ENCODE results near the gene SIK3.

SIK3 gene

DNA sequence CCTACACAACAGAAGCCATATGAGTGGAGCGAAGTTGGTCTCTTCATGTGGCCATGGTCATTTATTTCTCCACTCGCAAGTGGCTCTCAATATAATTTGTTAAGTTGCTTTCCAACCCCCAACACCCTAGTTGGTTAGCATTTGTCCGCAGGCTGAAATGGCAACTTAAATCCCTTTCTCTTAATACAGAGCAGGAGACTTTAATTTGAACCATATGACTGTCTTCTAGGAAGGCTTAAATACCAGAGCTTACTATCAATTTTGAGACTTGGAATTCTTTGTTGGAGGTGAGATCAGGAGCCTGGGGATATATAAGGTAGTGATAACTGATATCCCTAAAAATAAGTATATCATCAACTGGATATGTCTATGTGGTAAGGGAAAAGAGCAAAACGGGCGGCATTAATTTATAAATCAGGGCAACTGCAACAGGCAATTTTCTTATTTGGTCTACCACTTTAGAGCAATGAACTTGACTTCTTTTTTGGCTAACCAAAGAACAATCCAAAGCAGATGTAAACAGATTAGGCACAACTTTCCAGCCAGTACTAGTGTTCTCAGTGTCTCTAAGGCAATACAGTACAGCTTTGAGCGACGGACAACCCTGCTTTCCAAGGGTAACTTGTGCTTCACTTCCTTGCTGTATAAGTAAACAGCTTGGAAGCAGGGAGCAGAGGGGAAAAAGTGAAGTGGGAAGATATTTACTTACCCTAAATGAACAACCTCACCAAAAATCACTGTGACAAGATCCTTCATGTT, 186.1 kb downstream of the SIK3 start:
- Histone ChIP-seq H3K27ac (no peak overlapping the region), H3K9ac (no peak overlapping the region), H3K4me1 (ENCODE audit: low read depth, poor library complexity, severe bottlenecking) (peaks cover 5% of the 10 kb centered on the region), H3K27me3 (ENCODE audit: insufficient read depth, low read depth) (no peaks in the 10 kb centered on the region), H3K36me3 (ENCODE audit: insufficient read depth) (no peaks in the 10 kb centered on the region), H3K79me2 (ENCODE audit: insufficient read depth, low read depth) (no peaks in the 10 kb centered on the region), H3K4me3 (IDR thresholded peaks at IDR 0.05; ENCODE audit: insufficient read depth, low read depth, low read length) (no peak overlapping the region), H4K20me1 (ENCODE audit: insufficient read depth) (no peaks in the 10 kb centered on the region), H2AFZ (ENCODE audit: low read depth) (no peak overlapping the region), H3K4me2 (no peak overlapping the region)
- TF ChIP-seq CTCF (conservative IDR thresholded peaks at IDR 0.05; ENCODE audit: low read depth, low read length) = no peak

DNA sequence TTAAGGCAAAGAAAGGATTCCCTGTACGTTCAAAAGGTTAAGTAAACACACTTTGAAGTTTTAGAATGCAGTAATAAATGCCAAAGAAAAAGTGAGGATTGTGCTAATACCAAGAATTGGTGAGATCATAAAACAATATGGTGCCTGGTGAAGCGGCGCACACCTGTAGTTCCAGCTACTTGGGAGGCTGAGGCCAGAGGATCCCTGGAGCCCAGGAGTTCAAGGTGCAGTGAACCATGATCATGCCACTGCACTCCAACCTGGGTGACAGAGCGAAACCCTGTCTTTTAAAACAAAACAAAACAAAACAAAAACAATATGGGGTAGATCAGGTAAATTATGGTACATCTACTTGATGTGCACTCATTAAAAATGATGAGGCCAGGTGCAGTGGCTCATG, 187.4 kb downstream of the SIK3 start:
- Histone ChIP-seq H3K79me2 (ENCODE audit: insufficient read depth, low read depth) (no peaks in the 10 kb centered on the region), H3K4me2 (no peak overlapping the region)

GRCh38 chr11:116910378-116910777, 187.8 kb downstream of the SIK3 start:
- no peaks in the 10 kb centered on the region for H3K79me2 ChIP-seq (ENCODE audit: insufficient read depth, low read depth)
- H3K4me1 ChIP-seq (ENCODE audit: low read depth, poor library complexity, severe bottlenecking) = peaks cover 5% of the 10 kb centered on the region
- H3K27me3 ChIP-seq (ENCODE audit: insufficient read depth, low read depth) = no peaks in the 10 kb centered on the region
- no peak overlapping the region for H3K4me3 ChIP-seq (IDR thresholded peaks at IDR 0.05; ENCODE audit: insufficient read depth, low read depth, low read length)
- no peak overlapping the region for H2AFZ ChIP-seq (ENCODE audit: low read depth)
- no peak overlapping the region for H3K27ac ChIP-seq
- no peaks in the 10 kb centered on the region for H4K20me1 ChIP-seq (ENCODE audit: insufficient read depth)
- no peak overlapping the region for H3K4me2 ChIP-seq
- no peak for TF ChIP-seq CTCF (conservative IDR thresholded peaks at IDR 0.05; ENCODE audit: low read depth, low read length)
- no peaks in the 10 kb centered on the region for H3K36me3 ChIP-seq (ENCODE audit: insufficient read depth)
- no peak overlapping the region for H3K9ac ChIP-seq

More for the DNA sequence above, 187.4 kb downstream of the SIK3 start:
- no peak overlapping the region for H3K27ac ChIP-seq
- H3K4me1 ChIP-seq (ENCODE audit: low read depth, poor library complexity, severe bottlenecking) = peaks cover 5% of the 10 kb centered on the region
- no peak overlapping the region for H3K4me3 ChIP-seq (IDR thresholded peaks at IDR 0.05; ENCODE audit: insufficient read depth, low read depth, low read length)
- no peaks in the 10 kb centered on the region for H4K20me1 ChIP-seq (ENCODE audit: insufficient read depth)
- no peaks in the 10 kb centered on the region for H3K27me3 ChIP-seq (ENCODE audit: insufficient read depth, low read depth)
- no peak for TF ChIP-seq CTCF (conservative IDR thresholded peaks at IDR 0.05; ENCODE audit: low read depth, low read length)
- no peak overlapping the region for H2AFZ ChIP-seq (ENCODE audit: low read depth)
- H3K36me3 ChIP-seq (ENCODE audit: insufficient read depth) = no peaks in the 10 kb centered on the region
- no peak overlapping the region for H3K9ac ChIP-seq

DNA sequence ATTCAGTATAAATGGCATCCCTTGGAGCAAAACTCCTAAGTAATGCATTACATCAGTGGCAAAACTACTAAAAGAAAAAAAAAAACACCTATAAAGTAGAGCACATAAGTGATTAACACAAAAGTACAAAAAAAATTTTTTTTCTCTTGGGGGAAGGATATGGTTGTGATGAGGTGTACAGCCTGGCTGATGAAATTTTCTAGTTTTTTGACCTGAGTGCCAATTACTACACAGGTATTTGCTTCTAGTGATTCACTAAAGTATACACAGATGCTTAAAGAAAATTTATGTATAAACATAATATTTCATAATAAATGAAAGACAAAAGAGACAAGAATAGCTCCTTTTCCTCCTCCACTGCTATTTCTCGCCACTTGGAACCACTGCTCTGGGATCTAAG, 189.0 kb downstream of the SIK3 start:
- H4K20me1 ChIP-seq (ENCODE audit: insufficient read depth) = no peaks in the 10 kb centered on the region
- TF ChIP-seq CTCF (conservative IDR thresholded peaks at IDR 0.05; ENCODE audit: low read depth, low read length) = no peak

More for the DNA sequence above, 189.0 kb downstream of the SIK3 start:
- Histone ChIP-seq H3K4me1 (ENCODE audit: low read depth, poor library complexity, severe bottlenecking) (peaks cover 5% of the 10 kb centered on the region), H3K4me3 (IDR thresholded peaks at IDR 0.05; ENCODE audit: insufficient read depth, low read depth, low read length) (no peak overlapping the region), H3K27ac (no peak overlapping the region), H2AFZ (ENCODE audit: low read depth) (no peak overlapping the region), H3K79me2 (ENCODE audit: insufficient read depth, low read depth) (no peaks in the 10 kb centered on the region), H3K36me3 (ENCODE audit: insufficient read depth) (no peaks in the 10 kb centered on the region), H3K27me3 (ENCODE audit: insufficient read depth, low read depth) (no peaks in the 10 kb centered on the region), H3K9ac (no peak overlapping the region), H3K4me2 (no peak overlapping the region)
